Cerebellar cortex (tissue), 1 donor: ENCODE measurements around the gene IFNAR2.
A peak's percentile ranks its signal among the peaks of the same experiment; 100 is the strongest.
"Not testable (repeated sequence)": the region's sequence is repeated elsewhere in the genome, so short reads cannot be mapped to it uniquely, and the experiment has no call there.

Source experiments
- DNase-seq: peaks from one replicate; pipeline ENCODE4 v3.0.0-alpha.2; 2015; ENCODE audit warnings: low spot score

IFNAR2 gene

GRCh38 chr21:33244082-33244778 is 14.5 kb downstream of the IFNAR2 start:
- no peak for DNase-seq

- DNase-seq: no peak
These were observed 15.0 kb downstream of the IFNAR2 start for GRCh38 chr21:33244779-33245105.

- DNase-seq: no peak
These were observed 15.7 kb downstream of the IFNAR2 start for GRCh38 chr21:33245289-33245918.

- DNase-seq: no peak
These were observed 16.8 kb downstream of the IFNAR2 start for GRCh38 chr21:33246506-33246905.

- DNase-seq: no peak
These were observed 17.2 kb downstream of the IFNAR2 start for GRCh38 chr21:33246963-33247362.

- DNase-seq: no peak
These were observed 17.9 kb downstream of the IFNAR2 start for GRCh38 chr21:33247599-33247998.

GRCh38 chr21:33249331-33250002 is 19.7 kb downstream of the IFNAR2 start:
- no peak for DNase-seq

- DNase-seq: no peak
These were observed 21.4 kb downstream of the IFNAR2 start for GRCh38 chr21:33251119-33251518.

GRCh38 chr21:33253382-33253781 is 23.6 kb downstream of the IFNAR2 start:
- DNase-seq: not testable (repeated sequence)

- DNase-seq: no peak
These were observed 25.0 kb downstream of the IFNAR2 start for GRCh38 chr21:33254766-33255165.

GRCh38 chr21:33255404-33255803 is 25.7 kb downstream of the IFNAR2 start:
- no peak for DNase-seq

GRCh38 chr21:33256019-33256418 is 26.3 kb downstream of the IFNAR2 start:
- DNase-seq: no peak

GRCh38 chr21:33257094-33257803 is 27.5 kb downstream of the IFNAR2 start:
- no peak for DNase-seq

- no peak for DNase-seq
These were observed 28.7 kb downstream of the IFNAR2 start for GRCh38 chr21:33258475-33258874.

- DNase-seq: no peak
These were observed 29.7 kb downstream of the IFNAR2 start for GRCh38 chr21:33259428-33259827.

GRCh38 chr21:33259995-33260394 is 30.3 kb downstream of the IFNAR2 start:
- DNase-seq: no peak

GRCh38 chr21:33261635-33262034 is 31.9 kb downstream of the IFNAR2 start:
- no peak for DNase-seq

- no peak for DNase-seq
These were observed 33.2 kb downstream of the IFNAR2 start for GRCh38 chr21:33262921-33263320.

GRCh38 chr21:33264561-33264960 is 34.8 kb downstream of the IFNAR2 start:
- no peak for DNase-seq

GRCh38 chr21:33265664-33266049 is 35.9 kb downstream of the IFNAR2 start:
- no peak for DNase-seq

GRCh38 chr21:33266050-33266788 is 36.5 kb downstream of the IFNAR2 start, which contains the start of gene IL10RB:
Gene IL10RB, plus strand, starts transcription at chr21:33266367. Its CDS starts 99 bp downstream, at chr21:33266466.
- peak; percentile 16 for DNase-seq

GRCh38 chr21:33266789-33267135 is 37.0 kb downstream of the IFNAR2 start:
- DNase-seq: no peak
